Neural progenitor cell (in vitro differentiated cells): Measurements from ENCODE around the gene OBP2B.

Source experiments
- CTCF ChIP-seq: fragments of 200-600 bp; sonication (generic); IDR thresholded peaks from 2 replicates; pipeline ENCODE4 v1.5.1; 2017; ENCODE audit warnings: antibody characterized with exemption, mild to moderate bottlenecking
- EZH2 ChIP-seq: fragments of 200-600 bp; sonication (generic); IDR thresholded peaks from 2 replicates; pipeline ENCODE4 v1.6.1; 2017; ENCODE audit warnings: antibody characterized with exemption, mild to moderate bottlenecking, moderate library complexity
- EZH2phosphoT487 ChIP-seq: fragments of 200-600 bp; sonication (generic); IDR thresholded peaks from 2 replicates; pipeline ENCODE4 v1.6.1; 2017; ENCODE audit warnings: antibody characterized with exemption

- TF ChIP-seq EZH2 (no peak), CTCF (no peak), EZH2phosphoT487 (no peak)
Observed at GRCh38 chr9:133207021-133207531, 2.0 kb downstream of the OBP2B start.
